WTC11 (cell line): Measurements from ENCODE around the gene IFIH1. TPM values are rescaled to one million over a fixed set of nuclear protein-coding genes. Genes with fewer than 3 reads are reported as not detected.

Experiments
- ATAC-seq: fragments of 200-7000 bp; cut with Tn5 transposase; 2 replicates; pipeline ENCODE4 v1.10.0; 2021; ENCODE audit warnings: mild to moderate bottlenecking, moderate library complexity
- CTCF ChIA-PET: fragments of 300-600 bp; sonication (Branson Sonifier 250); formaldehyde crosslinking; loops from one replicate; lab custom pipeline; 2021; ENCODE audit warnings: antibody characterized with exemption; lab: Charles Lee
- POLR2A ChIA-PET: fragments of 350-600 bp; sonication (Branson Sonifier 250); formaldehyde crosslinking; loops from one replicate; lab custom pipeline; 2021; ENCODE audit warnings: antibody characterized with exemption; lab: Charles Lee
- DNase-seq: peaks from one replicate; pipeline ENCODE4 v3.0.0; 2021; ENCODE audit warnings: low spot score
- H3K27ac Mint-ChIP-seq: 2 replicates; pipeline ENCODE4 v1.8.0; 2021; ENCODE audit warnings: mixed read lengths
- H3K27me3 Mint-ChIP-seq: 2 replicates; pipeline ENCODE4 v1.8.0; 2021; ENCODE audit warnings: low read depth, mild to moderate bottlenecking, moderate library complexity, mixed read lengths
- H3K36me3 Mint-ChIP-seq: 2 replicates; pipeline ENCODE4 v1.8.0; 2021; ENCODE audit warnings: mixed read lengths
- H3K4me1 Mint-ChIP-seq: 2 replicates; pipeline ENCODE4 v1.8.0; 2022; ENCODE audit warnings: mixed read lengths
- H3K4me3 Mint-ChIP-seq: 2 replicates; pipeline ENCODE4 v1.8.0; 2021; ENCODE audit warnings: mild to moderate bottlenecking, moderate library complexity, mixed read lengths
- H3K9me3 Mint-ChIP-seq: 2 replicates; pipeline ENCODE4 v1.8.0; 2021; ENCODE audit warnings: mixed read lengths
- ATF2 ChIP-seq: sonication (generic); formaldehyde crosslinking; IDR thresholded peaks from 2 replicates; pipeline ENCODE4 v1.8.1; 2022; ENCODE audit warnings: low read depth, missing genetic modification reagents, borderline replicate concordance
- CTCF ChIP-seq: fragments of 200-600 bp; IDR thresholded peaks from 2 replicates; pipeline ENCODE4 v1.8.0; 2022; ENCODE audit warnings: antibody characterized with exemption
- E2F4 ChIP-seq: sonication (generic); formaldehyde crosslinking; IDR thresholded peaks from 2 replicates; pipeline ENCODE4 v1.8.1; 2022; ENCODE audit warnings: low read depth, mild to moderate bottlenecking, moderate library complexity, missing genetic modification reagents, borderline replicate concordance
- ERG ChIP-seq: fragments of 250-450 bp; sonication (Bioruptor Pico); IDR thresholded peaks from 2 replicates; pipeline ENCODE4 v1.8.0; 2021; ENCODE audit warnings: mild to moderate bottlenecking
- FOXP4 ChIP-seq: sonication (generic); formaldehyde crosslinking; IDR thresholded peaks from 2 replicates; pipeline ENCODE4 v1.8.0; 2022; ENCODE audit warnings: mild to moderate bottlenecking, missing genetic modification reagents
- GRHL2 ChIP-seq: fragments of 250-450 bp; sonication (Bioruptor Pico); IDR thresholded peaks from 2 replicates; pipeline ENCODE4 v1.8.0; 2022; ENCODE audit warnings: mild to moderate bottlenecking, moderate library complexity; ENCODE audit not compliant: insufficient replicate concordance, severe bottlenecking
- JUN ChIP-seq: sonication (generic); formaldehyde crosslinking; IDR thresholded peaks from 2 replicates; pipeline ENCODE4 v1.8.0; 2023; ENCODE audit warnings: mild to moderate bottlenecking, missing genetic modification reagents
- KAT7 ChIP-seq: sonication (generic); formaldehyde crosslinking; IDR thresholded peaks from 2 replicates; pipeline ENCODE4 v1.8.1; 2023; ENCODE audit warnings: missing genetic modification reagents, mild to moderate bottlenecking, borderline replicate concordance
- MAX ChIP-seq: sonication (generic); formaldehyde crosslinking; IDR thresholded peaks from 2 replicates; pipeline ENCODE4 v1.8.0; 2022; ENCODE audit warnings: mild to moderate bottlenecking, missing genetic modification reagents
- MLX ChIP-seq: sonication (generic); formaldehyde crosslinking; IDR thresholded peaks from 2 replicates; pipeline ENCODE4 v1.8.1; 2023; ENCODE audit warnings: mild to moderate bottlenecking, missing genetic modification reagents, moderate library complexity
- MXD4 ChIP-seq: fragments of 250-450 bp; sonication (Bioruptor Pico); IDR thresholded peaks from 2 replicates; pipeline ENCODE4 v1.8.0; 2021; ENCODE audit warnings: mild to moderate bottlenecking, moderate library complexity, borderline replicate concordance
- NFE2L1 ChIP-seq: sonication (generic); formaldehyde crosslinking; IDR thresholded peaks from 2 replicates; pipeline ENCODE4 v1.8.1; 2023; ENCODE audit warnings: missing genetic modification reagents
- NFYB ChIP-seq: sonication (generic); formaldehyde crosslinking; conservative IDR thresholded peaks from 2 replicates; pipeline ENCODE4 v1.8.0; 2022; ENCODE audit warnings: low read depth, missing genetic modification reagents
- RORB ChIP-seq: fragments of 250-450 bp; sonication (Bioruptor Pico); IDR thresholded peaks from 2 replicates; pipeline ENCODE4 v1.9.0; 2021; ENCODE audit warnings: mild to moderate bottlenecking
- SOX15 ChIP-seq: fragments of 250-450 bp; sonication (Bioruptor Pico); IDR thresholded peaks from 2 replicates; pipeline ENCODE4 v1.9.0; 2021; ENCODE audit warnings: mild to moderate bottlenecking
- TCF7 ChIP-seq: sonication (generic); formaldehyde crosslinking; IDR thresholded peaks from 2 replicates; pipeline ENCODE4 v1.8.0; 2022; ENCODE audit warnings: mild to moderate bottlenecking, low read depth, missing genetic modification reagents, moderate library complexity
- TP53 ChIP-seq: sonication (generic); formaldehyde crosslinking; IDR thresholded peaks from 2 replicates; pipeline ENCODE4 v1.8.1; 2023; ENCODE audit warnings: mild to moderate bottlenecking, missing genetic modification reagents
- USF1 ChIP-seq: sonication (generic); formaldehyde crosslinking; IDR thresholded peaks from 2 replicates; pipeline ENCODE4 v1.8.0; 2022; ENCODE audit warnings: mild to moderate bottlenecking, missing genetic modification reagents
- ZBTB43 ChIP-seq: sonication (generic); formaldehyde crosslinking; IDR thresholded peaks from 2 replicates; pipeline ENCODE4 v1.8.1; 2023; ENCODE audit warnings: mild to moderate bottlenecking, missing genetic modification reagents
- ZNF121 ChIP-seq: sonication (generic); formaldehyde crosslinking; IDR thresholded peaks from 2 replicates; pipeline ENCODE4 v1.8.0; 2023; ENCODE audit warnings: missing genetic modification reagents
- ZNF232 ChIP-seq: sonication (generic); formaldehyde crosslinking; IDR thresholded peaks from 2 replicates; pipeline ENCODE4 v1.8.0; 2022; ENCODE audit warnings: mild to moderate bottlenecking, missing genetic modification reagents
- ZNF281 ChIP-seq: sonication (generic); formaldehyde crosslinking; IDR thresholded peaks from 2 replicates; pipeline ENCODE4 v1.8.0; 2023; ENCODE audit warnings: mild to moderate bottlenecking, missing genetic modification reagents
- ZNF416 ChIP-seq: fragments of 250-450 bp; sonication (Bioruptor Pico); IDR thresholded peaks from 2 replicates; pipeline ENCODE4 v1.9.0; 2021; ENCODE audit warnings: mild to moderate bottlenecking, inconsistent platforms
- total RNA-seq: library from RNA; stranded (reverse); gene quantifications from 3 replicates; pipeline ENCODE4 v1.2.3, GENCODE V29; 2021

Gene IFIH1
- total RNA-seq, 1 experiment from 2014 or later: 1.3 TPM

GRCh38 chr2:162315938-162316337 lies 2.5 kb downstream of the IFIH1 start:
- Mint-ChIP-seq H3K27ac (no peak overlapping the region), H3K4me3 (no peak overlapping the region), H3K4me1 (peaks cover 16% of the 10 kb centered on the region), H3K27me3 (peaks cover 21% of the 10 kb centered on the region), H3K9me3 (peaks cover 6% of the 10 kb centered on the region; the same call in 1 of the 2 replicates), H3K36me3 (no peaks in the 10 kb centered on the region)
- DNase-seq: no peak
- CTCF ChIA-PET: interaction anchor here (1.0 kb wide), 1 partner anchor 161 kb away, joined by 3 read pairs; no protein-coding TSS in a partner anchor
- TF ChIP-seq CTCF: no peak
- TF ChIP-seq TCF7 (CRISPR knock-in tag): no peak
- no peak for TF ChIP-seq NFE2L1 (CRISPR knock-in tag)
- no peak for TF ChIP-seq RORB (CRISPR knock-in tag)
- TF ChIP-seq ATF2 (CRISPR knock-in tag): no peak
- TF ChIP-seq GRHL2 (CRISPR knock-in tag): no peak
- no peak for TF ChIP-seq ZBTB43 (CRISPR knock-in tag)
- TF ChIP-seq TP53: no peak
- no peak for TF ChIP-seq JUN (CRISPR knock-in tag)
- TF ChIP-seq E2F4: no peak
- no peak for TF ChIP-seq ERG (CRISPR knock-in tag)
- no peak for TF ChIP-seq ZNF281 (CRISPR knock-in tag)
- no peak for TF ChIP-seq MLX (CRISPR knock-in tag)
- ATAC-seq: no peak
- POLR2A ChIA-PET: no interaction called here

GRCh38 chr2:162312853-162313252 lies 5.6 kb downstream of the IFIH1 start:
- H3K27ac Mint-ChIP-seq: no peak overlapping the region
- CTCF ChIA-PET: interaction anchor here (0.9 kb wide), 1 partner anchor 9 kb away, joined by 3 read pairs; no protein-coding TSS in a partner anchor
- DNase-seq (no peak), ATAC-seq (no peak)
- H3K9me3 Mint-ChIP-seq: peaks cover 16% of the 10 kb centered on the region
- peaks cover 6% of the 10 kb centered on the region for H3K27me3 Mint-ChIP-seq
- no peaks in the 10 kb centered on the region; the same call in 1 of the 2 replicates for H3K4me1 Mint-ChIP-seq
- POLR2A ChIA-PET: no interaction called here
- no peaks in the 10 kb centered on the region for H3K36me3 Mint-ChIP-seq
- no peak overlapping the region for H3K4me3 Mint-ChIP-seq
- no peak for TF ChIP-seq MAX (CRISPR knock-in tag)
- TF ChIP-seq NFYB (CRISPR knock-in tag): no peak
- no peak for TF ChIP-seq ZNF121 (CRISPR knock-in tag)
- TF ChIP-seq KAT7: no peak
- no peak for TF ChIP-seq JUN (CRISPR knock-in tag)
- no peak for TF ChIP-seq ZNF416 (CRISPR knock-in tag)
- TF ChIP-seq FOXP4 (CRISPR knock-in tag): no peak
- no peak for TF ChIP-seq USF1 (CRISPR knock-in tag)
- TF ChIP-seq ZNF232: no peak
- no peak for TF ChIP-seq SOX15 (CRISPR knock-in tag)
- TF ChIP-seq MXD4 (CRISPR knock-in tag): no peak
